Activated T-cell treated with anti-CD3 and anti-CD28 coated beads, Interleukin-2, amount 50 U/mL, for 24 hours (primary cell): Measurements from ENCODE around the gene TRMT10A.

Experiments
- DNase-seq: peaks from one replicate; pipeline ENCODE4 v3.0.0-alpha.2; 2020
- H3K27ac Mint-ChIP-seq: 2 replicates; pipeline ENCODE4 v1.8.0; 2020; ENCODE audit warnings: mild to moderate bottlenecking, mixed read lengths
- H3K27me3 Mint-ChIP-seq: 2 replicates; pipeline ENCODE4 v1.8.0; 2020; ENCODE audit warnings: mixed read lengths
- H3K36me3 Mint-ChIP-seq: 2 replicates; pipeline ENCODE4 v1.8.0; 2020; ENCODE audit warnings: low read depth, mixed read lengths
- H3K4me1 Mint-ChIP-seq: 2 replicates; pipeline ENCODE4 v1.8.0; 2020; ENCODE audit warnings: low read depth, mixed read lengths
- H3K4me3 Mint-ChIP-seq: 2 replicates; pipeline ENCODE4 v1.8.0; 2020; ENCODE audit warnings: mild to moderate bottlenecking, moderate library complexity, mixed read lengths
- H3K9me3 Mint-ChIP-seq: 2 replicates; pipeline ENCODE4 v1.8.0; 2020; ENCODE audit warnings: mixed read lengths

Gene TRMT10A

DNA sequence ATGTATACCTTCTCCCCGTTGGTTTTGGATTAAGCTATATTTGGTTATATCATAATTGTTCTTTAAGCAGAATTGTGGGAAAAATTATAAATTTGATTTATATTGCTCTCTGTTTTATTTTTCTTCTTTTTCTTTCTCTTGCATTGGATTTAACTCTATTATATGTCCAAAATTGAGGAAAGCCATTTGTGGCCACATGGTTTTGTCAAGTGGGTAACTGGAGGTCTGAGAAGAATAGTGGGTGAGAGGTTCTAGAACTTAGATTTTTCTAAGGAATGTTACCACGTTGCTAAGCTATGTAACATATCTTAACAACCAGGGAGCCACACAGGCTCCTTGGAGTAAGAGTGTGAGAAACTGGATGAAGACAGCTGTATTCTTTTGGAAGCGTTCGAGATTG, 53.1 kb downstream of the TRMT10A start, which contains the start of gene C4orf17:
TSS of gene C4orf17 (plus strand) at position 301 of the 400 bp plus-strand sequence. CDS start 2,061 bp downstream, outside the sequence.
- Mint-ChIP-seq H3K36me3 (no peaks in the 10 kb centered on the region), H3K27me3 (peaks cover 2% of the 10 kb centered on the region), H3K9me3 (no peaks in the 10 kb centered on the region), H3K4me1 (peaks cover 41% of the 10 kb centered on the region), H3K27ac (no peak within 1 kb of the TSS), H3K4me3 (no peak within 1 kb of the TSS)
- DNase-seq, result no peak

DNA sequence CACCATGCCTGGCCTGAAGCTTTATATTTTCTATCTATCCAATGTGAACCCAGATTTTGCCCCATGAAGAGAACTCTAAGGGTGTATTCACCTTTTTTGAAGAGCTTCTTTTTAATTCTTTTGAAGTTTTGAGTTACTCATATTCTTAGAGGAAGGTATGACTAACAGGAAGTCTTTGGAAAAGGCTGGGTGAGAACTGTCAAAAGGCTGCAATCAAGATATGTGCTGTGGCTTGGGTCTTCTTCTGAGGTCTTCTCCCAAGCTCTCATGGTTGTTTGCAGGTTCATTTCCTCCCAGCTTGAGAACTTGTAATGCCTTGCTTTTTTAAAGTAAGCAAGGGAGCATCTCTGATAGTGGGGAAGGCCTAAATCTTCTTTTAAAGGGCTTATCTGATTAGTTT, 56.1 kb downstream of the TRMT10A start:
- Mint-ChIP-seq H3K27me3 (no peaks in the 10 kb centered on the region), H3K9me3 (no peaks in the 10 kb centered on the region), H3K27ac (peak overlapping the region; percentile 93), H3K4me1 (peaks cover 54% of the 10 kb centered on the region), H3K4me3 (peak overlapping the region; percentile 21), H3K36me3 (no peaks in the 10 kb centered on the region)
- no peak for DNase-seq

DNA sequence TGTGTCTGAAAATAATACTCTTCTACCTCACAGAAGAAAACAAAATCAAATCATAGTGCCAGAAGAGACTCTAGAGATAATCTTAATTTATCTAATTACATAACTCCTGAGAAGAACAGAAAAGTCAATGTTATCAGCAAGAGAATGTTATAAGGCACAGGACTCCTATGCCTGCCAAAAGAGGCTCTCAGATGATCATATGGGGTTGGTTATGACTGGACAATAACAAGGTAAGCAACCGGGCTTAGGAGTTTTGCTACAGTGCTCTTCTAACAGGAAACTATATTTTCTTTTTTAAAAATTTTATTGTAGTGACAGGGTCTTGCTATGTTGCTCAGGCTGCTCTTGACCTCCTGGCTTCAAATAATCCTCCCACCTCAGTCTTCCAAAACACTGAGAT, 56.5 kb downstream of the TRMT10A start:
- peak overlapping the region; percentile 21 for H3K4me3 Mint-ChIP-seq
- no peak for DNase-seq
- H3K4me1 Mint-ChIP-seq, result peaks cover 54% of the 10 kb centered on the region
- H3K27me3 Mint-ChIP-seq, result no peaks in the 10 kb centered on the region
- H3K9me3 Mint-ChIP-seq, result no peaks in the 10 kb centered on the region
- no peaks in the 10 kb centered on the region for H3K36me3 Mint-ChIP-seq
- peak overlapping the region; percentile 93 for H3K27ac Mint-ChIP-seq

DNA sequence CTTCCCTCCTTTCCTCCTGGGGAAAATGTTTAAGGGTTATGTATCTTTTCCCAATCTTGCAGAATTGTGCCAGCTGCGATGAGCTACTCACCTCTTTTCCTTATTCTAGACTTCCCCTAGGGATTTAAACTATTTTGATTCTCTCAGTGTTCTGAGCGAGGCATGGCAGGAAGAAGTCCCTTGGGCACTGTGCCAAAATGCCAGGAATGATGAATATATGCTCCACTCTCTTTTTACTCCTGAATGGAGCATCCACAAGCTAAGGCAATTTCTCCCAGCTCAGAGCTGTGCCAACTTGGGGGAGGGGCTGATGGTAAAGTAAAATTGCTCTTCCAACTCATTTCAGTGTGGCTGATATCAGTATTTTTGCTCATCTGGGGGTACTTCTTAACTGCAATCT, 57.1 kb downstream of the TRMT10A start:
- Mint-ChIP-seq H3K36me3 (no peaks in the 10 kb centered on the region), H3K9me3 (no peaks in the 10 kb centered on the region), H3K4me1 (peaks cover 54% of the 10 kb centered on the region), H3K27me3 (no peaks in the 10 kb centered on the region), H3K27ac (peak overlapping the region; percentile 93), H3K4me3 (no peak overlapping the region)
- DNase-seq, result no peak

DNA sequence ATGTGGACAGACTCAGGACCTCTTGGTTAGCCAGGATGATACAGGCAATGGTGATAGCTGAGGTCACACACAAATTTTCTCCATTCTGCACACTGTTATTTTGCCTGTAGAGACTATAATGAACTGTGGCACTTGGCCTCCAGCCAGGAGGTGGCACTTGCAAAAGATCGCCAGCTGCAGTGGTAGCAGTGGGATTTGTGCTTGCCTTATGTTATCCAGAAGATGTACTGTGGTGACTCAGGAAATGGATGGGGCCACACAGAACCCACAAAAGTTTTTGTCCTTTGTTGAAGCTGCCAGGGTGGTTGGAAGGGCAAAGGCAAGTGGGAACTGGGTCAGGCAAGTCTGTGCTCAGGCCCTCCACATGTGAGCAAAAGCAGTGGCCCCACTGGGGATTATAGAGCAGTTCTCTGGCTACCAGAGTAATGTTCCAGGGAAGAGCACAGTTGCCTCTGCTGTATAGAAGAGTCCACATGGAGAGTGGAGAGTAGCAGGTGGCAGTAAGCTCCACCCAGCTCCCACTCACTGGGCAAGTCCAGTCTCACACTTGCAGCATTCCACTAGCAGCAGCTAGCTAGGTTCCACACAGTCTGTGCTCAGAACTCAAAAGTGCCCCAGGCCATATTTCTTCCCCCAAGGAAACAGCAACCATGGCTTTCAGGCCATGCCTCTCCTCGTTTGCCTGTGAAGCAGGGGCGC, 58.9 kb downstream of the TRMT10A start:
- DNase-seq, result no peak
- peaks cover 54% of the 10 kb centered on the region for H3K4me1 Mint-ChIP-seq
- H3K36me3 Mint-ChIP-seq, result no peaks in the 10 kb centered on the region
- no peaks in the 10 kb centered on the region for H3K9me3 Mint-ChIP-seq
- H3K27ac Mint-ChIP-seq, result no peak overlapping the region
- H3K27me3 Mint-ChIP-seq, result no peaks in the 10 kb centered on the region
- H3K4me3 Mint-ChIP-seq, result no peak overlapping the region
